Kidney (tissue), 14 donors: ENCODE measurements around the gene ACP6. TPM values are rescaled to one million over a fixed set of nuclear protein-coding genes. Genes with fewer than 3 reads are reported as not detected.
"Not testable (repeated sequence)": the region's sequence is repeated elsewhere in the genome, so short reads cannot be mapped to it uniquely, and the experiment has no call there.

Experiments used
- DNase-seq, 5 donors: peaks; one replicate each; pipeline ENCODE4 v3.0.0-alpha.2; 2013 to 2020
- FAIRE-seq: peaks from 2 replicates; lab custom pipeline; 2012; peaks lifted over from hg19 to GRCh38; lab: Jason Lieb, UNC
- H3K27ac ChIP-seq, 2 donors: one replicate each; pipeline ENCODE4 v1.7.0; 2013; ENCODE audit warnings: low read depth in 2 of 2, low read length in 2 of 2, inconsistent platforms in 1 of 2
- H3K27me3 ChIP-seq: one replicate; pipeline ENCODE4 v1.7.1; 2013; ENCODE audit warnings: low read length, inconsistent platforms; ENCODE audit not compliant: control insufficient read depth, insufficient read depth
- H3K36me3 ChIP-seq, 3 donors: one replicate each; pipeline versions ENCODE4 v1.7.0 to v1.7.1; 2013; ENCODE audit warnings: low read length in 3 of 3, control low read depth in 1 of 3, inconsistent platforms in 1 of 3; ENCODE audit not compliant: insufficient read depth in 3 of 3, control insufficient read depth in 2 of 3
- H3K4me1 ChIP-seq, 3 donors: one replicate each; pipeline versions ENCODE4 v1.7.0 to v1.7.1; 2013; ENCODE audit warnings: low read length in 3 of 3, inconsistent platforms in 1 of 3, low read depth in 1 of 3; ENCODE audit not compliant: control insufficient read depth in 2 of 3, insufficient read depth in 2 of 3
- H3K4me3 ChIP-seq, 3 donors: one replicate each; pipeline versions ENCODE4 v1.7.0 to v1.8.1; 2013; ENCODE audit warnings: low read length in 3 of 3, control low read depth in 1 of 3, inconsistent platforms in 1 of 3
- H3K9ac ChIP-seq, 3 donors: one replicate each; pipeline versions ENCODE4 v1.7.0 to v1.7.1; 2013; ENCODE audit warnings: low read length in 3 of 3, control low read depth in 1 of 3, inconsistent platforms in 1 of 3
- H3K9me3 ChIP-seq, 3 donors: one replicate each; pipeline versions ENCODE4 v1.7.0 to v1.7.1; 2013; ENCODE audit warnings: low read length in 3 of 3, control low read depth in 1 of 3, inconsistent platforms in 1 of 3; ENCODE audit not compliant: control insufficient read depth in 2 of 3, insufficient read depth in 1 of 3
- intact Hi-C: fragments of 100-400 bp; cut with DNase I; formaldehyde crosslinking; loops from one replicate; pipeline ENCODE4 v1.11.1; 2022
- polyA plus RNA-seq: library from polyadenylated mRNA; stranded (reverse); fragments of 350-450 nt; fragmentation: Illumina TruSeq; extraction: RNeasy Lipid Tissue Mini Kit (QIAGEN cat#74804); gene quantifications from one replicate; pipeline ENCODE4 v1.2.3, GENCODE V29; 2014; ENCODE audit warnings: low read depth, low replicate concordance; ENCODE audit not compliant: insufficient read depth
- total RNA-seq: library from RNA; stranded (reverse); fragmentation: NEBNext Ultra II Directional; extraction: Animal tissue kit (Norgen Biotek cat#: 25700); gene quantifications from one replicate; pipeline ENCODE4 v1.2.1, GENCODE V29; 2021
- TF ChIP-seq, protein P1 (sequence below): IDR thresholded peaks from 3 replicates; pipeline ENCODE4 v1.5.1; 2012; ENCODE audit warnings: mild to moderate bottlenecking, moderate library complexity, borderline replicate concordance; ENCODE audit not compliant: insufficient read depth; ENCODE audit errors: extremely low read depth
- donor health status: control.
- donor health status: control.
- donor health status: control.
- donor health status: control.
- donor health status: control.
- donor health status: DM: yes; HTN: yes; CAD: no.
- donor health status: Normal renal cell carcinoma (clear cell type).

Gene ACP6
- total and polyA plus RNA-seq, 2 donors from 2014 or later, result 37.7 to 43.6 TPM

DNA sequence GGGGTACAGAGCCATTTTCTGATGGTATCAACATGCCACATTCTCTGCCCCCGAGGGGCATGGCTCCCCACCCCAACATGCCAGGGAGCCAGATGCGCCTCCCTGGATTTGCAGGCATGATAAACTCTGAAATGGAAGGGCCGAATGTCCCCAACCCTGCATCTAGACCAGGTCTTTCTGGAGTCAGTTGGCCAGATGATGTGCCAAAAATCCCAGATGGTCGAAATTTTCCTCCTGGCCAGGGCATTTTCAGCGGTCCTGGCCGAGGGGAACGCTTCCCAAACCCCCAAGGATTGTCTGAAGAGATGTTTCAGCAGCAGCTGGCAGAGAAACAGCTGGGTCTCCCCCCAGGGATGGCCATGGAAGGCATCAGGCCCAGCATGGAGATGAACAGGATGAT is 50.6 kb downstream of the ACP6 start:
- Histone ChIP-seq H3K9ac (no peak overlapping the region), H3K4me3 (no peak overlapping the region), H3K27me3 (no peaks in the 10 kb centered on the region), H3K9me3 (no peaks in the 10 kb centered on the region), H3K36me3 (peaks cover 3 to 55% (median 37%) of the 10 kb centered on the region in 3 donors), H3K27ac (no peak overlapping the region), H3K4me1 (peaks cover 0 to 2% (median 0%) of the 10 kb centered on the region in 3 donors)
- TF ChIP-seq, protein P1, sequence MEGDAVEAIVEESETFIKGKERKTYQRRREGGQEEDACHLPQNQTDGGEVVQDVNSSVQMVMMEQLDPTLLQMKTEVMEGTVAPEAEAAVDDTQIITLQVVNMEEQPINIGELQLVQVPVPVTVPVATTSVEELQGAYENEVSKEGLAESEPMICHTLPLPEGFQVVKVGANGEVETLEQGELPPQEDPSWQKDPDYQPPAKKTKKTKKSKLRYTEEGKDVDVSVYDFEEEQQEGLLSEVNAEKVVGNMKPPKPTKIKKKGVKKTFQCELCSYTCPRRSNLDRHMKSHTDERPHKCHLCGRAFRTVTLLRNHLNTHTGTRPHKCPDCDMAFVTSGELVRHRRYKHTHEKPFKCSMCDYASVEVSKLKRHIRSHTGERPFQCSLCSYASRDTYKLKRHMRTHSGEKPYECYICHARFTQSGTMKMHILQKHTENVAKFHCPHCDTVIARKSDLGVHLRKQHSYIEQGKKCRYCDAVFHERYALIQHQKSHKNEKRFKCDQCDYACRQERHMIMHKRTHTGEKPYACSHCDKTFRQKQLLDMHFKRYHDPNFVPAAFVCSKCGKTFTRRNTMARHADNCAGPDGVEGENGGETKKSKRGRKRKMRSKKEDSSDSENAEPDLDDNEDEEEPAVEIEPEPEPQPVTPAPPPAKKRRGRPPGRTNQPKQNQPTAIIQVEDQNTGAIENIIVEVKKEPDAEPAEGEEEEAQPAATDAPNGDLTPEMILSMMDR, result no peak
- intact Hi-C loops, result loop anchor here (10.0 kb wide), 1 partner anchor 125 kb away; no protein-coding TSS in a partner anchor
- FAIRE-seq (no peak), DNase-seq (no peak)

GRCh38 chr1:147618771-147619170 is 51.6 kb downstream of the ACP6 start:
- no peak for DNase-seq
- no peak for FAIRE-seq
- TF ChIP-seq, protein P1, result no peak
- no peaks in the 10 kb centered on the region for H3K9me3 ChIP-seq
- no peaks in the 10 kb centered on the region for H3K27me3 ChIP-seq
- no peak overlapping the region for H3K27ac ChIP-seq
- H3K4me3 ChIP-seq, result no peak overlapping the region
- intact Hi-C loops, result no loop called here
- peaks cover 0 to 2% (median 0%) of the 10 kb centered on the region in 3 donors for H3K4me1 ChIP-seq
- peaks cover 3 to 58% (median 39%) of the 10 kb centered on the region in 3 donors for H3K36me3 ChIP-seq
- H3K9ac ChIP-seq, result no peak overlapping the region

- no peak for DNase-seq
- H3K9ac ChIP-seq, result no peak overlapping the region
- no peak overlapping the region for H3K27ac ChIP-seq
- no peaks in the 10 kb centered on the region for H3K9me3 ChIP-seq
- TF ChIP-seq, protein P1, result no peak
- FAIRE-seq, result no peak
- peaks cover 5 to 64% (median 43%) of the 10 kb centered on the region in 3 donors for H3K36me3 ChIP-seq
- peaks cover 0 to 2% (median 0%) of the 10 kb centered on the region in 3 donors for H3K4me1 ChIP-seq
- intact Hi-C loops, result no loop called here
- no peaks in the 10 kb centered on the region for H3K27me3 ChIP-seq
- H3K4me3 ChIP-seq, result no peak overlapping the region
These were observed 52.2 kb downstream of the ACP6 start for GRCh38 chr1:147618077-147618569.

DNA sequence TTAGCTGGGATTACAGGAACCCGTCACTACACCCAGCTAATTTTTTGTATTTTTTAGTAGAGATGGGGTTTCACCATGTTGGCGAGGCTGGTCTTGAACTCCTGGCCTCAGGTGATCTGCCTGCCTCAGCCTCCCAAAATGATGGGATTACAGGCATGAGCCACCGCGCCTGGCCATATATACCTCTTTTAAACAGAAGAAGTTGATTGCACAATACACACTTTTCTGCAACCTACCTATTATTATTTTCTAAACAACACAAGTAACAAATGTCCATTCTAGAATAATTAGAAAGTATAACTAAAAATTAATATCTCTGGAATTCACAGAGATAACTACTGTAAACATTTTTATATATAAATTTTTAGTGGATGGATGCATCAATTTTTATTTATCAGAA is 55.4 kb downstream of the ACP6 start:
- DNase-seq, intact Hi-C loops, H3K9ac ChIP-seq, H3K27me3 ChIP-seq, H3K4me1 ChIP-seq, H3K9me3 ChIP-seq, H3K27ac ChIP-seq, FAIRE-seq, H3K4me3 ChIP-seq: not testable (repeated sequence)
- H3K36me3 ChIP-seq, result peaks cover 5 to 67% (median 33%) of the 10 kb centered on the region in 3 donors
